Activated CD8-positive, alpha-beta memory T cell treated with anti-CD3 and anti-CD28 coated beads for 24 hours (primary cell): ENCODE measurements around the gene NEURL1B.
"Not testable (repeated sequence)": the region's sequence is repeated elsewhere in the genome, so short reads cannot be mapped to it uniquely, and the experiment has no call there.

Experiments
- DNase-seq: peaks from one replicate; pipeline ENCODE4 v3.0.0-alpha.2; 2020

Gene NEURL1B

DNA sequence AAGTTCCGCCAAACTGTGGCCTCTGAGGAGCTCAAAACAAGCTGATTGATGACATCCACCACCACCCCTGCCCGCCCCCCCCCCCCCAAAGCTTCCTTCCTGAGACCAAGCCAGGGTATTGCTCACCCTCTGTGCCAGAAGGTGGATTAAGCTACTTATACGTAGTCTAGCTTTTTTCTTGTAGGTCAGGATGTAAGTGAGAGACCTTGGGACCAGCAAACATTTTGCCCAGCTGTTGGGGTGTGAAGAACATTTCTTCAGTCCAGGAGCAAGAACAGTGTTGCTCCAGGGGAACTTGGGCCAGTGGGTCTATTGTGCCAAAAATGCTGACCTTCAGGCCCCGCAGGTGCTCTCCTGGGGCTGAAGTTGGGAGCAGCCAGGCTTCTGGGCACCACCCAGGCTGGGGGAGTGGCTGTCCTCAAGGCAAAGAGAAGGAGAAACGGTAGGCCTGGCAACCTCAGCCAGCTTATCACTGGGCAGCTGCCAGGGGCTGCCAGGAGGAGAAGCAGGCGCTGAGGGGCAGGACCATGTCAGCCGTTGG is 18.0 kb downstream of the NEURL1B start:
- DNase-seq: no peak

DNA sequence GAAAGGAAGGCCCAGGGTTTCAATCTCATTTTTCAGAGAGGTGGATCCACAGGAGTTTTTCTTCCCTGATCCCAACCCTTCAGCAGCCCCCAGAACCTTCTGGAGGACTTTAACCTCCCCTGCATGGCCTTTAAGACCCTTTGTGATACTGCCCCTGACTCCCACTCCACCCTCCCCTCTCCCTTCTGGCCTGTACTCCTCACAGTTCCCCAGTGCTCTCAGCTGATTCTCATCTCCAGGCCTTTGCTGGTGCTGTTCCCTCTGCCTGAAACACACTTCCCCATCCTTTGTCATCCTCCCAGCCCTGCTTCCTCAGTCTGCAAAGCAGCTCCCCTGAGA is 18.5 kb downstream of the NEURL1B start:
- DNase-seq: no peak

DNA sequence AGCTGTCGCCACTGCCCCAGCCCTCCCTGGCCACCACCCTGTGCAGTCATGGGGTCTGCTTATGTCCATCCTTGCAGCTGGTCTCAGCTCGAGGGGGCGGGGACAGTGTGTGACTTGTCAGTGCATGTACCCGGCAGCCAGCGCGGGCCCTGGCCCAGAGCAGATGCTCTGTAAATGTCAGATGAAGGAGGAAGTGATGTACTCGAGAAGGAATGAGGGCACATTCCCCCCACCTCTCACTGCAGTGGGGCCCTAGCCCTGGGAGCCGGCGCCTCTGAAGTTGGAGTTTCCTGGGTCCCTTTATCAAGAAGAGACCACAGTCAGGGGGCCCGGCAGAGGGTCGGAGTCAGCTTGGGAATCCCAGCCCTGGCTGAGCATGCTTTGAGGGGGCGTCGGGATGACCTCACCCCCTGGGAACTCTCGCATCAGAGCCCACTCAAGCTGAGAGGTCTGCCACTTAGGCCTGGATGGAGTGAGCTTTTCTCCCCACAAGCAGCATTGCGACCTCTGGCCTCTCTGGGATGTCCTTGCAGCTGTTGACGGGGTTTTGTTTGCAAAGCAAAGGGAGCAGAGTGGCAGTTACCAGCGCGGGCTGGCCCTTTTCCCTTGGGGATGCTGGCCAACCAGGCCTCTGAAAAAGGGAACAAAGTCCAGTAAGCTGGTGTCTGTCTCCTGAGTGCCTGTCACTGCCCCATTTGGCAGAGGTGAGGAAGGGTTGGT is 19.0 kb downstream of the NEURL1B start:
- no peak for DNase-seq

DNA sequence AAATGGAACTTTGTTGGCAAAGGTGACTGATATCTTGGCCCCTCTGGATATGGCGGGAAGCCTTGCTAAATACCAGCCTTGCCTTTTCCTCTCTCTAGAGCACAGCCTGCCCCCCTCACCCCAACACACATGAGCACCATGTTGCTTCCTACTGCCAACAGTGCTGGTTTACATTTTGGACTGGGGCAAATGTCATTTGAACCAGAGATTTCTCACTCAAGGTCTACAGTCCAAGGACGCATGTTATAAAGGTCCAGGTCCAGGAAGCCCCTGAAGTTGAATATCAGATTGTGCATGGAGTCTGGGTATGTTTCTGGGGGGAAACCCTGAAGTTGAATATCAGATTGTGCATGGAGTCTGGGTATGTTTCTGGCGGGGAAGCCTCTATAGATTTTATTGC is 19.9 kb downstream of the NEURL1B start:
- no peak for DNase-seq

DNA sequence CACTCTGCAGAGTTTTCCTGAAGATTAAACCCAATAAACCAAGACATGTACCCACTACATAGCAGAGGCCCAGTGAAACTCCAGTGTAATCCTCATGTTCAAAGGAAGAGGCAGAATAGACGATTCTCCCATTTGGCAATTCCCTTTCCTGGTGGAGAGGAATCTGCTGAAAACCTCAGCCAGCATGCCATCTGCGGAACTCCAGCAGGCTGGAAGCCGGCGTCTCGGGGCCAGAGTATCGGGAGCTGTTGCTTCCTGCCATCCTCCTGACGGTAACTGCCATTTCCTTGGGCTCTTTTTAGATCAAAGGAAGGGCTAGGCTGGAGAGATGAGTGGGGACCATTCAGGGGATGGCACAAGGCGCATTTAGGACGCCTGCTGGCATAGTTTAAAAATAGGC is 20.5 kb downstream of the NEURL1B start:
- DNase-seq: no peak

DNA sequence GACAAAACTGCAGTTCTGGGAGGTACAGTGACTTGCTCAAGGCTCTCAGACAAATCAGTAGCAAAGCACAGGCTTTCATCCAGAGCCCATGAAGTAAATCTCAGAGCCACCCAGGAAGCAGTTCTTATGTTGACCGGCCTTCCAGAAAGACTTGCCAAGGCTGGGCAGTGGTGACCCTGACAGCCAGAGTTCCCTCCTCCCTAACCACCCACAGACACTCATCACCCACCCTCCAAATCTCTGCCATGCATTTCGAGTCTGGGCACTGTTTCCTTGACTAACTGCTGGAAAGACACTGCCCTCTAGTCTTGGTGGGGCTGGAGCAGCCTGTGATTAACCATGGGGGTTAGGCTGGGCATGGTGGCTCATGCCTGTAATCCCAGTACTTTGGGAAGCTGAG is 21.5 kb downstream of the NEURL1B start:
- no peak for DNase-seq

DNA sequence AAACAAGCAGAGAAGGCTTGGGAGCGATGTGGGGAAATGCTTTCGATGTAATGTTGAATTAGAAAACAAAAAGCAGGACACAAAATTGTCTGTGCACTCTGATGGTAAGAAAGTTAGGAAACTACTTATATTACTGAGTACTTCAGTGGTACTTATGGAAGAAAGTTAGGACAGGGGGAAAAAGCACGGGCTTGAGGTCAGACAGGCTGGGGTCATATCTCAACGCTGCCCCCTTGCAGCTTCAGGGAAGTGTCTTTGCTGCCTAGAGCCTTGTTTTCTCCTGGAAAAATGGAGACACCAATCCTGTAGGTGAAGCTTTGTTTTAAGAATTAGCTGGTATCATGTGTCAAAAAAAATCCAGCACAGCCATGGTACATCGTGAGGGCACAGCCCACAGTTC is 23.0 kb downstream of the NEURL1B start:
- no peak for DNase-seq

DNA sequence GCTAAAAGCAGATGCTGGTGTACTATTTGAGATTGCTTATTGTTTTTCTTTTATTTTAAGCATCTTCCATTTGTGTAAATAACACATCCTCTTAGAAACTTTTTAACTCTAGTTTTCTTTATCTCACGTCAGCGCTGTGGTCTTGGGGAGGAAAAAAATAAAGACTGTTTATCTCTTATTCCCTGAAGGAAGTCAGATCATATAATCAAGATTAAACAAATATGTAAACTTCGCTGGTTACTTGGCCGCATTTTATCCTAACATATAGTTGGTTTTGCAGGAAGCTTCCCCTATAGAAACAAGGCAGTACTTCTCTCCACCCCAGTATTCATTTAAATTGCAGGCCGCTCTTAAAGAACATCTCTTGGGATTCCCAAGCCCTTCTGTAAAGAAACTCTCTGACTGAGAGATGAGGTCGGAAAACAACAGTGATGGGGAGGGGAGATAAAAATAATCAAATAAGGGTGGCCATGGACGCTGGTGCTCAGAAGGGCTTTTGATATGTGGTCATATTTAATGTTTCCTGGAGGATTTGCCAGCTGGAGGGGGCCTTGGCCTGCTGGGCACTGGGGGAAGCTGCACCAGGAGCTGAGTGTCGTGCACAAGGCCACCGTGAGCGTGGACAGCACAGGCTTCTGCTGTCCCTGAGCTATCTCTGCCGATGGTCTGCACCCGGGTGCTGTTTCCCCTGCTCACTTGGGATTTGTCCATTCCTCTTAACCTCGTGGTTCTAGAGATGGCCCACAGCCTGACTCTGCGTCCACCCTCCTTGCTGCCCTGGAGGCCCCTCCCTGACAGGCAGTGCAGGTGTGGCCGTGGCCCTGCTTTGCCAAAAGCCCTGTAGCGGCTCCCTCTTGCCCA is 23.8 kb downstream of the NEURL1B start:
- no peak for DNase-seq

DNA sequence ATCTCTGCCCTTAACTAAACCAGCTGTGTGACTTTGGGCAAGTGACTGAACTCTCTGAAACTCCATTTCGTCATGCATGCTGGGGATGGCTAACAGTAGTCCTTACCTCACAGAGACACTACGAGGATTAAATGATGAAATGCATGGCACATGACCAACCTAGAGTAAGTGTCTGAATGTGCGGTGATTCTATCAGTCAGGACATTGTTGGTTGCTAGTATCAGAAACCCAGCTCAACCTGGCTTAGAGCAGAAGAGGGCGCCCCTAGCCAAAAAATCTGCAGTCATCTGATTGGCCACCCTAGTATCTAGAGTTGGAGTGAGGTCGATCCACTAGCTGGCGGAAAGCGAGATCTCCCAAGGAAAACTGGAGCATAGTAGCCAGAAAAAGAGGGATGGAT is 25.2 kb downstream of the NEURL1B start:
- no peak for DNase-seq

DNA sequence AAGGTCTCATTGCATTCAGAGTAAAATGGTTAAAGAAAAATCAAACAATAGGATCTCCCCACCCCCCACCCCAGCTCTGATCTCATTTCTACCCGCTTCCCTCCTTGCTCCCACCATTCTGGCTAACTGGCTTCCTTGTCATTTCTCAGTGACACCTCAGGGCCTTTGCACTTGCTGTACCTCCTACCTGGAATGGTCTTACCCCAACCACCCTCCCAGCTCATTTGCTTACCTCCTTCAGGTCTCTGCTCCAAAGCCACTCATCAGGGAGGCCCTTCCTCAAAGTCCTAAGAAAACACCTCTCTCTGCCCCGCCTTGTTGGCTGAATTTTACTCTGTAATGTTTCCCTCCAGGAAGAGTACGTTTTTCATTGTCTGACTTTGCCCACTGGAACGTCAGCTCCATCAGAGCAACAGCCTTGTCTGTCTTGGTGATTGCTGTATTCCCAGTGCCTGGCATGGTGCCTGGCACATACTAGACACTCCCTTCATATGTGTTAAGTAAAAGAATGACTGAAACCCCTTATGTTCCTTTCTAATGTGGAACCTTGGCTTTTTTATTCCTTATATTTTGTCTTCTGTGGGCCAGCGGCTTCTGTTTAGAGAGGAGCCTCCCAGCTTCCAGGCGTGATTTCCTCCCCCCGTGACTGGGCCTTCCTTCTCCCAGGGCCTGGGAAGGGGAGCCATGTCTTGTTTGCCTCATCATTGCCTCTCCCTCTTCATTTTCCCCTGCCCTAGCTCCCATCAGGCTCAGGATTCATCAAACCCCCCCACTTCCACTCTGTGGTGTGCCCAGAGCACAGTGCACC is 26.9 kb downstream of the NEURL1B start:
- DNase-seq: no peak

DNA sequence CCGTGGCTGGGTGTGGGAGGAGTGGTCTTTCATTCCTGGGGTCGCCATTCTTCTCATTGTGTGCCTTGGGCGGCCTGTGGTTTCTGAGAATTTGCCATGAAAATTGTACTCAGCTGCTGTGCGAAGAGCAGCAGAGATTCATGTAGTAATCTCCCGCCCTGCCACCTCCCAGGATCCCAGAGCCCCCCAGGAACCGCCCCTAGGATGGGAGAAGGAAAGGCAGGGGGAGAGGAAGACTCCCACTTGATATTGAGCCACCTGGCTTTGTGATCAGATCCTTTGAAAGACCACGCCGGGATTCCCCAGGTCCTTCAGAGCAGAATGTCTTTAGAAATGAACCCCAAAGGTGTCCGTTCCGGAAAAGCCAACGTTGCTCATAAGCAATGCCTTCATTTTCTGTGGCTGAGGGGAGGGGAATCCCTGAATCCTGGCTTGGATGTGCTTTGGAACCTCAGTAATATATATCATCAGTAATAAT is 27.6 kb downstream of the NEURL1B start:
- DNase-seq: no peak

DNA sequence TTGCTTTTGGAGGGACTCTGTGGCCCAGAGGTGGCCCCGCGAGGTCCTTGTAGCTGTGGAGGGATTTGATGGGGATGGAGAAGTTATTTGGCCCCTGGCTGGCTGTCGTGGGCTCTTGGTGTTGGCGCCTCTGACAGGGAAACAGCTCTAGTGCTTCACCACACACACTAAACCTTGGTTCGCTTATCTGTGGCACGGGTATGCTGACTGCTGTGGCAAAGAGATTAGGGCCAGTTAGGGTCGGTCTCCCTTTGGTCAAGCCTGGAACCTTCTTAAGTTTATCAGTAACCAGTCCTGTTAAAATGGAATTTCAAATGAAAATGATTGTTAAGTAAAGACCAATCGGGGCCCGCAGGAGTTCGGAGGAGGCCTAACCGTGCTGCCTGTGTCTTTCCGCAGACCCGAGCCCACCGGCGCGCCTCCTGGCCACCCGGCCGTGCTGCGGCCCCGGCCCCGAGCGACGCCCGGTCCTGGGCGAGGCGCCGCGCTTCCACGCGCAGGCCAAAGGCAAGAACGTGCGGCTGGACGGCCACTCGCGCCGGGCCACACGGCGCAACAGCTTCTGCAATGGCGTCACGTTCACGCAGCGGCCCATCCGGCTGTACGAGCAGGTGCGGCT is 28.4 kb downstream of the NEURL1B start:
- no peak for DNase-seq

DNA sequence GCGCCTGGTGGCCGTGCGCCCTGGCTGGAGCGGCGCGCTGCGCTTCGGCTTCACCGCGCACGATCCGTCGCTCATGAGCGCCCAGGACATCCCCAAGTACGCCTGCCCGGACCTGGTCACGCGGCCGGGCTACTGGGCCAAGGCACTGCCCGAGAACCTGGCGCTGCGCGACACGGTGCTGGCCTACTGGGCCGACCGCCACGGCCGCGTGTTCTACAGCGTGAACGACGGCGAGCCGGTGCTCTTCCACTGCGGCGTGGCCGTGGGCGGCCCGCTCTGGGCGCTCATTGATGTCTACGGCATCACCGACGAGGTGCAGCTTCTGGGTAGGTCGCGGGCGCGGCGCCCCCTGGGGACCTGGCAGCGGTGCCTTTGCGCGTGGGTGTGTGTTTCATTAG is 28.9 kb downstream of the NEURL1B start:
- no peak for DNase-seq

DNA sequence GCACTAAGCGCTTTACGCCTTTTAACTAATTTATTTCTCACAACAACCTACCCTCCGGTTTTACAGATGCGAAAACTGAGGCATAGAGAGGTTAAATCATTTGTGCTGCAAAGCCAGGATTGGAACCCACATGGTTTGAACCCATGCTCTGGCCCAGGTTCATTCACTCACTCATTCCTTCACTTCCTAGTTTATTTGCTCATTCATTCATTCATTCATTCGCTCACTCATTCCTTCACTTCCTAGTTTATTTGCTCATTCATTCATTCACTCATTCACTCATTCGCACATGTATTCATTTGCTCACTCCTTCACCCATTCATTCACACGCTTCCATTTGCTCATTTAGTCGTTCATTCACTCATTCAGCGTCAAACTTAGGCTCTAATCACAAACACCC is 29.4 kb downstream of the NEURL1B start:
- DNase-seq: no peak

DNA sequence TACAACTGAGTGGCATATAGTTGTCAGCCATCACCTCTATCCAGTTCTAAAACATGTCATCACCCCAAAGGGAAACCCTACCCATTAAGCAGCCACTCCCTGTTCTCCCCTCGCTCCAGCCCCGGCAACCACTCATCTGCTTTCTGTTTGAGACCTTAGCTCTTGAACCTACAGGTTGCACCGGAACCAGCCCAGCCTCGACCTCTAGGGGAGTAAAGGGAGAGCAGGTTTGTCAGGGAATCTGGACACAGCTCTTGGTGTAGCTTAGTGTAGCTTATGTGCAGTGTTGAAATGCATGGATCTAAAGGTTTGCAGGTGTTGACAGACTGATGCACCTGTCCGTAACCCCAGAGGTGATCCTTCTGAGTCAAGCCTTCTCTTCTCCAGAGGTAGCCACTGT is 30.0 kb downstream of the NEURL1B start:
- no peak for DNase-seq

DNA sequence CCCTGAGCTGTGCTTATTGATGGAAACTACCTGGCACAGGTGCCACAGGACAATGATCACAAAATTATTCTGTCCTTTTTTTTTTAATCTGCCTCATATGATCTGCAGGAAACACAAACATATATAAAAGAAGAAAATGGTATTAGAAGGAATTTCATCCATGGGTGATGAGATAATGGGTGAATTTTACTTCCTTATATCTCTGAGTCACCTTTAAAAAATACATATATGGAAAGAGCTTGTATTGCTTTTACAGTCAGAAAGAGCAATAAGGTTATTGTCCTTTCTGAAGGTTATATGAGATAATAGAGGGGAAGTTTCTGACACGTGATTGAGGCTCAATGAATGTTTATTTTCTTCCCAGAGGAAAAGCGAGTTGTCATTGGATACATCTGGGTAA is 31.6 kb downstream of the NEURL1B start:
- no peak for DNase-seq

DNA sequence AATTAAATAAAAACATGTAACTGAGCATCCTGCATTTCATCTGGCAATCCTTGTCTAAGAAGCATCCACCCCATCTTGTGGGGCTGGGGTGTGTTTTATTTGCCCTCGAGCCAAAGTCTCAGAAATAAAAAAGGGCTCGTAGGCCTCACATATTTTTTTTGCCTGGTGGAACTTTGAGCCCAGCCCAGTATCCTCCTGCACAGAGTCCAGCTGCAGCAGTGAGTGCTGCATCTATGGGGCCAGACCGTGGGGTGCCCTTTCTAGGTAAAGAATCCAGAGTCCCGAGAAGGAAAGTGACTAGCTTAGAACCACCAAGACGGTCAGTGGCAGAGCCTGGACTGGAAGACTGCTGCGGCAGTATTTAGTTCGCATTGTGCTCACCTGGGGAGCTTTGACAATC is 33.1 kb downstream of the NEURL1B start:
- no peak for DNase-seq

DNA sequence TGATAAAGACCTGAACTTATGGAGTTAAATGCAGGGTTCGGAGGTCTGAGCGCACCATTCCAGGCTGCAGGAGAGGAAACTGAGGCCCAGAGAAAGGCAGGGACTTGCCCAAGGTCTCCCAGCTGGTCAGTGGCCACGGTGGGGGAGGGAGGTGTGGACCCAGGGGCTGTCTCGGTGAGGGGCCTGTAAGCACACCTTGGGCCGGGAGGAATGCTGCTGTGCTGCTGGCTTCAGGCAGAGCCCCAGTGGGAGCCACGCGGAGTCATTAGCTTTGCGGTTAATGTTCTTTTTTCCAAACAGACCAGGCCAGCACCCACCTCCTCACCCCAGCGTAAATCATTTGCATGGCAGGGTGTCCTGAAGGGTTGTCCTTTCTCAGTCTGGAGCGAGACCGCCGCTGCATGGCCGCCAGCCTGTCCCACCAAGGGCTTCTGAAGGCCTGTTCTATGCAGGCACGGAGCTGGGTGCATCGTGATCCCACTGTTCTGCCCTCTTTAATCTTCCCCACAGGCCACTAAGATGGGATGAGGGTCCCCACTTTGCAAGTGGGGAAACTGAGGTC is 35.9 kb downstream of the NEURL1B start:
- no peak for DNase-seq

DNA sequence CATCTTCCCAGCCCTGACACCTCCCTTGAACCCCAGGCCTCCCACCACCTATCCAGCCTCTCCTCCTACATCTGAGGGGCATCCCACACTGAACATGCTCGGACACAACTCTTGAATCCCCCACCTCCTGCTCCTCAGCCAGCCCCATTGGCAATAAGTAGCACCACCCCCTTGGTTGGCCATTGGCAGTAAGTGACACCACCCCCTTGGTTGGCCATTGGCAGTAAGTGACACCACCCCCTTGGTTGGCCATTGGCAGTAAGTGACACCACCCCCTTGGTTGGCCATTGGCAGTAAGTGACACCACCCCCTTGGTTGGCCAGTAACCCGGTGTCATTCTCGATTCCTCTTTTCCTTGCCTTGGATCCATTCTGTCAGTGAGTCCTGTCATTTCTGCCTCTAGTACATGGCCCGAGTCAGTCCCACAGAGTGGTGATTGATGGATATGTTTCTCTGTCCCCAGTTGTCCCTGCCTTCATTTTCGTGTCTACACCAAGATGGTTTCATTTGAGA is 37.4 kb downstream of the NEURL1B start:
- not testable (repeated sequence) for DNase-seq

DNA sequence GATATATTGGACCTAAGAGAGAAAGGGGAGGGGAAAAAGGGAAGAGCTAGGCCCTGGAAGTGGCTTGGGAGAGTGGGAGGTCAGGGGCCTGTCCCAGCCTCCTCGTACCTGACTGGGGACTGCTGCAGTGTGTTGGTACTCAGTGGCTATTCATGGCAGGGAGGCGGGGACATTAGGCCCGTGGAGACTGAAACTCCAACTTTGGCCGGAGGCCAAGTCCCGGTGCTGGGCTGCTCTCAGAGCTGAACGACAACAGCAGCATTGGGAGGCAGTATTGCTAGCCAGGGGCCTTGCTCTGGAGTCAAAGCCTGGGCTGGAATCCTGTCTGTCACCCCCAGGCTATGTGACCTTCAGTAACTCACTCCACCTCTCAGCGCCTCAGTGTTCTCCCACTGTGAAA is 37.8 kb downstream of the NEURL1B start:
- DNase-seq: no peak

DNA sequence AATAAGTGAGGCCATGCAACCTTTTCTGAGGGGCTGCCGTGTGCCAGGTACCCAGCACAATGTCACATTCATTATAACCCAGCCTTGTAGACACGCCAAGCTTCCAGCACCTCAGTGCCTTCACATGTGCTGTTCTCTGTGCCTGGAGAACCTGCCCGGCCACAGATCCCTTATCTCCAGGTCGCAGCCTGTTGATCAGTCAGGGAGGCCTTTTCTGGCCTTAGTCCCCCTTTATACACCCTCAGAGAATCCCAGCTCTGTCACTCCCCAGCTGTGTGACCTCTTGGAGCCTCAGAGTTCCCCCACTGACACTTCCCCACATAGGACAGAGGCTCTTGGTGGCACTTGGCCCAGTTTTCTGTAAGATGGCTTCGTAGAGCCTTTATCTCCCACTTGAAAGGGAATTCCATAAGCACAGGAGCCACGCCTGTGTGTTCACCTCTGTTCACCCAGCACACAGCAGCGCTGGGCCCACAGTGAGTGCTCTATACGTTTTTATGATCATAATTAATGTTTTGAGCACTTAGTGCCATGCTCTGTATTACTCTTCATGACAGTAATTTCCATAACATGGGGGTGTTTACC is 38.7 kb downstream of the NEURL1B start:
- no peak for DNase-seq

DNA sequence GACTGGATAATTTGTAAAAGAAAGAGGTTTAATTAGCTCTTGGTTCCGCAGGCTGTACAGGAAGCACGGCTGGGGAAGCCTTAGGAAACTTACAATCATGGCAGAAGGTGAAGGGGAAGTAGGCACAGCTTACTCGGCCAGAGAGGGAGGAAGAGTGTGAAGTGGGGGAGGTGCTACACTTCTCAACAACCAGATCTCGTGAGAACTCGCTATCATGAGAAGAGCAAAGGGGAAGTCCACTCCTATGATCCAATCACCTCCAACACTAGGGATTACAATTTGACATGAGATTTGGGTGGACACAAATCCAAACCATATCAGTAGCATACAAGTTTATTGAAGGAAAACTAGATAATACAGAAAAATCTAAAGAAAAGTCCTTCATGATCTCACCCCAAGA is 39.9 kb downstream of the NEURL1B start:
- no peak for DNase-seq
